ENCODE measurements around the gene ALKBH2. TPM values are rescaled to one million over a fixed set of nuclear protein-coding genes. Genes with fewer than 3 reads are reported as not detected.

The ALKBH2 gene
- polyA plus RNA-seq, 3 donors: 3.7 to 13.0 (median 4.5) TPM

- Mint-ChIP-seq H3K9me3 (peaks cover 0 to 1% (median 0%) of the 10 kb centered on the region in 7 donors), H3K4me1 (peaks cover 22% of the 10 kb centered on the region), H3K27me3 (ENCODE audit: low read depth in 3 of 3) (peaks cover 0 to 3% (median 0%) of the 10 kb centered on the region in 3 donors), H3K36me3 (peaks cover 4 to 9% of the 10 kb centered on the region in 2 donors), H3K27ac (no peak overlapping the region), H3K4me3 (no peak overlapping the region)
- Histone ChIP-seq H3K27ac (ENCODE audit: low read depth in 1 of 2, low read length in 2 of 2) (no peak overlapping the region), H3K4me3 (replicated peaks in 1 of 3; ENCODE audit: low read depth in 2 of 3, low read length in 3 of 3) (no peak overlapping the region), H3K36me3 (replicated peaks in 1 of 2; ENCODE audit: control insufficient read depth in 1 of 2, insufficient read depth in 2 of 2, low read length in 2 of 2) (peaks cover 0 to 4% of the 10 kb centered on the region in 2 donors), H3K9me3 (replicated peaks in 1 of 2; ENCODE audit: control insufficient read depth in 1 of 2, insufficient read depth in 1 of 2, low read length in 2 of 2) (no peaks in the 10 kb centered on the region), H4K20me1 (ENCODE audit: insufficient read depth, low read length) (no peaks in the 10 kb centered on the region), H2AFZ (ENCODE audit: insufficient read depth, low read depth, low read length, poor library complexity, severe bottlenecking) (no peak overlapping the region), H3K4me2 (replicated peaks; ENCODE audit: extremely low read depth, low read length, poor library complexity, severe bottlenecking) (no peak overlapping the region), H3K9ac (ENCODE audit: insufficient read depth, low read length, poor library complexity, severe bottlenecking) (no peak overlapping the region), H3K27me3 (ENCODE audit: control insufficient read depth in 2 of 2, insufficient read depth in 2 of 2, low read length in 2 of 2) (no peaks in the 10 kb centered on the region), H3K4me1 (ENCODE audit: control insufficient read depth in 1 of 2, insufficient read depth in 2 of 2, low read length in 2 of 2) (peaks cover 6 to 12% of the 10 kb centered on the region in 2 donors), H3K79me2 (ENCODE audit: insufficient read depth, low read length) (no peaks in the 10 kb centered on the region)
- intact Hi-C loops (cut with micrococcal nuclease): loop anchor here (5.0 kb wide), 2 partner anchors 279 to 284 kb away; no protein-coding TSS in a partner anchor
- TF ChIP-seq, protein P1, sequence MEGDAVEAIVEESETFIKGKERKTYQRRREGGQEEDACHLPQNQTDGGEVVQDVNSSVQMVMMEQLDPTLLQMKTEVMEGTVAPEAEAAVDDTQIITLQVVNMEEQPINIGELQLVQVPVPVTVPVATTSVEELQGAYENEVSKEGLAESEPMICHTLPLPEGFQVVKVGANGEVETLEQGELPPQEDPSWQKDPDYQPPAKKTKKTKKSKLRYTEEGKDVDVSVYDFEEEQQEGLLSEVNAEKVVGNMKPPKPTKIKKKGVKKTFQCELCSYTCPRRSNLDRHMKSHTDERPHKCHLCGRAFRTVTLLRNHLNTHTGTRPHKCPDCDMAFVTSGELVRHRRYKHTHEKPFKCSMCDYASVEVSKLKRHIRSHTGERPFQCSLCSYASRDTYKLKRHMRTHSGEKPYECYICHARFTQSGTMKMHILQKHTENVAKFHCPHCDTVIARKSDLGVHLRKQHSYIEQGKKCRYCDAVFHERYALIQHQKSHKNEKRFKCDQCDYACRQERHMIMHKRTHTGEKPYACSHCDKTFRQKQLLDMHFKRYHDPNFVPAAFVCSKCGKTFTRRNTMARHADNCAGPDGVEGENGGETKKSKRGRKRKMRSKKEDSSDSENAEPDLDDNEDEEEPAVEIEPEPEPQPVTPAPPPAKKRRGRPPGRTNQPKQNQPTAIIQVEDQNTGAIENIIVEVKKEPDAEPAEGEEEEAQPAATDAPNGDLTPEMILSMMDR (IDR thresholded peaks at IDR 0.05): no peak
- WGBS (ENCODE audit: insufficient coverage): 88% methylated on average over 1 of the region's 5 CpGs
- DNase-seq: no peak
Measured at GRCh38 chr12:109113661-109114321, 20.5 kb upstream of the ALKBH2 start.

- intact Hi-C loops (cut with micrococcal nuclease): loop anchor here (5.0 kb wide), 2 partner anchors 279 to 284 kb away; no protein-coding TSS in a partner anchor
- DNase-seq: no peak
- H3K9me3 ChIP-seq (replicated peaks in 1 of 2; ENCODE audit: control insufficient read depth in 1 of 2, insufficient read depth in 1 of 2, low read length in 2 of 2): no peaks in the 10 kb centered on the region
- H3K79me2 ChIP-seq (ENCODE audit: insufficient read depth, low read length): no peaks in the 10 kb centered on the region
- peaks cover 0 to 10% of the 10 kb centered on the region in 2 donors for H3K36me3 ChIP-seq (replicated peaks in 1 of 2; ENCODE audit: control insufficient read depth in 1 of 2, insufficient read depth in 2 of 2, low read length in 2 of 2)
- TF ChIP-seq, protein P1 (IDR thresholded peaks at IDR 0.05): no peak
- peaks cover 22% of the 10 kb centered on the region for H3K4me1 Mint-ChIP-seq
- no peak overlapping the region for H3K4me2 ChIP-seq (replicated peaks; ENCODE audit: extremely low read depth, low read length, poor library complexity, severe bottlenecking)
- peaks cover 0 to 1% (median 0%) of the 10 kb centered on the region in 7 donors for H3K9me3 Mint-ChIP-seq
- peaks cover 0 to 3% (median 2%) of the 10 kb centered on the region in 3 donors for H3K27me3 Mint-ChIP-seq (ENCODE audit: low read depth in 3 of 3)
- H3K36me3 Mint-ChIP-seq: peaks cover 6 to 13% of the 10 kb centered on the region in 2 donors
- no peak overlapping the region for H2AFZ ChIP-seq (ENCODE audit: insufficient read depth, low read depth, low read length, poor library complexity, severe bottlenecking)
- no peak overlapping the region for H3K4me3 ChIP-seq (replicated peaks in 1 of 3; ENCODE audit: low read depth in 2 of 3, low read length in 3 of 3)
- no peak overlapping the region for H3K4me3 Mint-ChIP-seq
- H3K27ac ChIP-seq (ENCODE audit: low read depth in 1 of 2, low read length in 2 of 2): no peak overlapping the region
- H3K4me1 ChIP-seq (ENCODE audit: control insufficient read depth in 1 of 2, insufficient read depth in 2 of 2, low read length in 2 of 2): peaks cover 6 to 12% of the 10 kb centered on the region in 2 donors
- H3K27ac Mint-ChIP-seq: peak overlapping the region in 2 of 7 donors; percentile 51 to 64
- H3K27me3 ChIP-seq (ENCODE audit: control insufficient read depth in 2 of 2, insufficient read depth in 2 of 2, low read length in 2 of 2): no peaks in the 10 kb centered on the region
- H3K9ac ChIP-seq (ENCODE audit: insufficient read depth, low read length, poor library complexity, severe bottlenecking): no peak overlapping the region
- H4K20me1 ChIP-seq (ENCODE audit: insufficient read depth, low read length): no peaks in the 10 kb centered on the region
- 78% methylated on average over 2 of the region's 11 CpGs for WGBS (ENCODE audit: insufficient coverage)
Measured at GRCh38 chr12:109112720-109113465, 19.6 kb upstream of the ALKBH2 start.
